Small intestine (tissue), 16 donors: ENCODE results near the gene PARD6B. TPM values are rescaled to one million over a fixed set of nuclear protein-coding genes. Genes with fewer than 3 reads are reported as not detected.

Experiments used
- DNase-seq, 2 donors: peaks; one replicate each; pipeline versions ENCODE4 v3.0.0 to v3.0.0-alpha.2; 2013
- FAIRE-seq: peaks from 2 replicates; lab custom pipeline; 2012; peaks lifted over from hg19 to GRCh38; lab: Jason Lieb, UNC
- H3K27ac ChIP-seq, 3 donors: one replicate each; pipeline ENCODE4 v1.5.1; 2013; ENCODE audit warnings: low read length in 2 of 3, mild to moderate bottlenecking in 2 of 3, control low read depth in 1 of 3, inconsistent platforms in 1 of 3, low read depth in 1 of 3, moderate library complexity in 1 of 3
- H3K27me3 ChIP-seq, 3 donors: one replicate each; pipeline ENCODE4 v1.6.1; 2013; ENCODE audit warnings: low read length in 3 of 3, inconsistent platforms in 1 of 3; ENCODE audit not compliant: control insufficient read depth in 3 of 3, insufficient read depth in 3 of 3
- H3K36me3 ChIP-seq, 3 donors: one replicate each; pipeline ENCODE4 v1.6.1; 2013; ENCODE audit warnings: low read length in 3 of 3, inconsistent platforms in 1 of 3, low read depth in 1 of 3, mild to moderate bottlenecking in 1 of 3, moderate library complexity in 1 of 3; ENCODE audit not compliant: control insufficient read depth in 3 of 3, insufficient read depth in 2 of 3
- H3K4me1 ChIP-seq, 3 donors: one replicate each; pipeline ENCODE4 v1.6.1; 2013; ENCODE audit warnings: low read length in 2 of 3, inconsistent platforms in 1 of 3, low read depth in 1 of 3, mild to moderate bottlenecking in 1 of 3, moderate library complexity in 1 of 3; ENCODE audit not compliant: control insufficient read depth in 3 of 3, insufficient read depth in 2 of 3
- H3K4me3 ChIP-seq, 3 donors: one replicate each; pipeline ENCODE4 v1.5.1; 2013; ENCODE audit warnings: low read length in 3 of 3, control low read depth in 1 of 3, inconsistent platforms in 1 of 3, low read depth in 1 of 3, mild to moderate bottlenecking in 1 of 3, moderate library complexity in 1 of 3
- H3K9me3 ChIP-seq, 2 donors: one replicate each; pipeline ENCODE4 v1.6.1; 2013; ENCODE audit warnings: low read depth in 1 of 2, low read length in 1 of 2; ENCODE audit not compliant: control insufficient read depth in 2 of 2, insufficient read depth in 1 of 2
- WGBS, 3 donors: extraction: QIAGEN DNeasy Blood & Tissue Kit; methylation state at CpG; one replicate each; pipeline ENCODE4 v1.1.7; 2013; 5-methylcytosine and 5-hydroxymethylcytosine counted together
- long read RNA-seq, 10 donors: transcript quantifications; one replicate each; lab custom pipeline, GENCODE V29; 2026
- polyA plus RNA-seq, 4 donors: library from polyadenylated mRNA; stranded (reverse) in 3 of 4; unstranded in 1 of 4; fragments of 200-250 nt in 3 of 4; fragments of 120-200 nt in 1 of 4; gene quantifications; one replicate each; pipeline versions ENCODE4 v1.2.1 to v1.2.3, GENCODE V29; 2013
- donor health status: healthy with polysubstance abuse.
- donor health status: control.
- donor health status: control.
- donor health status: Bipolar disorder and iron deficiency.
- donor health status: healthy.

Gene PARD6B
- 10 to 100 TPM in 1 of 4 donors, 1 to 10 TPM in 3; 2.4 to 14.3 (median 9.0) TPM for polyA plus RNA-seq
- long read RNA-seq, donor 1, full-length matches to known transcripts, result 3 of 3 reads
- long read RNA-seq, donor 1, partial matches to known transcripts, result 0 of 3 reads
- long read RNA-seq, donor 1, other reads (novel, unspliced or antisense), result 0 of 3 reads
- long read RNA-seq, donor 2, full-length matches to known transcripts, result 2 of 2 reads
- long read RNA-seq, donor 2, partial matches to known transcripts, result 0 of 2 reads
- long read RNA-seq, donor 2, other reads (novel, unspliced or antisense), result 0 of 2 reads
- long read RNA-seq, donor 3, full-length matches to known transcripts, result 2 of 2 reads
- long read RNA-seq, donor 3, partial matches to known transcripts, result 0 of 2 reads
- long read RNA-seq, donor 3, other reads (novel, unspliced or antisense), result 0 of 2 reads
- long read RNA-seq, donor 4, result 0 reads
- long read RNA-seq, donor 5, full-length matches to known transcripts, result 1 of 1 reads
- long read RNA-seq, donor 5, partial matches to known transcripts, result 0 of 1 reads
- long read RNA-seq, donor 5, other reads (novel, unspliced or antisense), result 0 of 1 reads
- long read RNA-seq, donor 6, full-length matches to known transcripts, result 3 of 3 reads
- long read RNA-seq, donor 6, partial matches to known transcripts, result 0 of 3 reads
- long read RNA-seq, donor 6, other reads (novel, unspliced or antisense), result 0 of 3 reads
- long read RNA-seq, donor 7, result 0 reads
- long read RNA-seq, donor 8, result 0 reads
- long read RNA-seq, donor 9, full-length matches to known transcripts, result 4 of 4 reads
- long read RNA-seq, donor 9, partial matches to known transcripts, result 0 of 4 reads
- long read RNA-seq, donor 9, other reads (novel, unspliced or antisense), result 0 of 4 reads
- long read RNA-seq, donor 10, full-length matches to known transcripts, result 2 of 2 reads
- long read RNA-seq, donor 10, partial matches to known transcripts, result 0 of 2 reads
- long read RNA-seq, donor 10, other reads (novel, unspliced or antisense), result 0 of 2 reads

GRCh38 chr20:50731055-50731929, at the start of gene PARD6B:
Gene PARD6B, plus strand, starts transcription at chr20:50731580. Its CDS starts 207 bp downstream, at chr20:50731787.
- no peaks in the 10 kb centered on the region for H3K9me3 ChIP-seq
- DNase-seq (peak; percentile 100), FAIRE-seq (no peak)
- 0 to 1% (median 0%) methylated on average over 63 to 114 of the region's 114 CpGs for WGBS, 3 donors
- H3K27ac ChIP-seq, result peak within 1 kb of the TSS; percentile 90 to 96 (median 93)
- peak within 1 kb of the TSS; percentile 70 to 90 (median 84) for H3K4me3 ChIP-seq
- no peaks in the 10 kb centered on the region for H3K27me3 ChIP-seq
- peaks cover 0 to 51% (median 2%) of the 10 kb centered on the region in 3 donors for H3K4me1 ChIP-seq
- peaks cover 0 to 8% (median 3%) of the 10 kb centered on the region in 3 donors for H3K36me3 ChIP-seq

- Histone ChIP-seq H3K36me3 (no peaks in the 10 kb centered on the region), H3K27ac (no peak overlapping the region), H3K4me3 (no peak overlapping the region), H3K4me1 (peaks cover 4 to 27% (median 9%) of the 10 kb centered on the region in 3 donors), H3K9me3 (no peaks in the 10 kb centered on the region), H3K27me3 (no peaks in the 10 kb centered on the region)
- FAIRE-seq (no peak), DNase-seq (no peak)
- 64 to 79% (median 66%) methylated on average over 4 of the region's 4 CpGs for WGBS, 3 donors
Measured at GRCh38 chr20:50682065-50682464, 49.3 kb upstream of the PARD6B start.

GRCh38 chr20:50682947-50683530, 48.3 kb upstream of the PARD6B start:
- no peaks in the 10 kb centered on the region for H3K36me3 ChIP-seq
- DNase-seq (peak in 1 of 2 donors; percentile 87), FAIRE-seq (no peak)

GRCh38 chr20:50683570-50683969, 47.8 kb upstream of the PARD6B start:
- DNase-seq (no peak), FAIRE-seq (no peak)
- H3K4me3 ChIP-seq, result no peak overlapping the region
- peaks cover 0 to 1% (median 0%) of the 10 kb centered on the region in 3 donors for H3K27me3 ChIP-seq
- H3K36me3 ChIP-seq, result no peaks in the 10 kb centered on the region
- H3K4me1 ChIP-seq, result peaks cover 3 to 20% (median 4%) of the 10 kb centered on the region in 3 donors
- no peaks in the 10 kb centered on the region for H3K9me3 ChIP-seq
- H3K27ac ChIP-seq, result no peak overlapping the region
- 58 to 89% (median 67%) methylated on average over 6 of the region's 6 CpGs for WGBS, 3 donors

More at GRCh38 chr20:50682947-50683530, 48.3 kb upstream of the PARD6B start:
- H3K4me3 ChIP-seq, result no peak overlapping the region
- H3K9me3 ChIP-seq, result no peaks in the 10 kb centered on the region
- H3K4me1 ChIP-seq, result peaks cover 4 to 25% (median 5%) of the 10 kb centered on the region in 3 donors
- 18 to 67% (median 37%) methylated on average over 7 to 8 of the region's 8 CpGs for WGBS, 3 donors
- H3K27me3 ChIP-seq, result no peaks in the 10 kb centered on the region
- H3K27ac ChIP-seq, result peak overlapping the region in 2 of 3 donors; percentile 55 to 79

- no peaks in the 10 kb centered on the region for H3K9me3 ChIP-seq
- 88 to 92% (median 88%) methylated on average over 10 of the region's 10 CpGs for WGBS, 3 donors
- peaks cover 3 to 20% (median 6%) of the 10 kb centered on the region in 3 donors for H3K4me1 ChIP-seq
- no peaks in the 10 kb centered on the region for H3K36me3 ChIP-seq
- DNase-seq (no peak), FAIRE-seq (no peak)
- H3K27me3 ChIP-seq, result peaks cover 0 to 28% (median 9%) of the 10 kb centered on the region in 3 donors
- H3K27ac ChIP-seq, result no peak overlapping the region
- no peak overlapping the region for H3K4me3 ChIP-seq
Measured at GRCh38 chr20:50686821-50687220, 44.6 kb upstream of the PARD6B start.

- Histone ChIP-seq H3K4me1 (peaks cover 3 to 20% (median 6%) of the 10 kb centered on the region in 3 donors), H3K36me3 (no peaks in the 10 kb centered on the region), H3K27ac (no peak overlapping the region), H3K4me3 (no peak overlapping the region), H3K9me3 (no peaks in the 10 kb centered on the region), H3K27me3 (peaks cover 0 to 36% (median 14%) of the 10 kb centered on the region in 3 donors)
- WGBS, 3 donors, result 76 to 88% (median 76%) methylated on average over 8 of the region's 8 CpGs
- no peak for DNase-seq
- no peak for FAIRE-seq
Measured at GRCh38 chr20:50688256-50688975, 43.0 kb upstream of the PARD6B start.
